ENCODE data around the gene TBC1D22A.

The TBC1D22A gene

GRCh38 chr22:47205081-47205491 lies 442.6 kb downstream of the TBC1D22A start:
- no peak overlapping the region for H3K4me3 ChIP-seq (replicated peaks in 1 of 2; ENCODE audit: low read depth in 2 of 2, low read length in 2 of 2)
- DNase-seq (ENCODE audit: low read depth in 2 of 2), result no peak

GRCh38 chr22:47205554-47205953 lies 443.1 kb downstream of the TBC1D22A start:
- no peak for DNase-seq (ENCODE audit: low read depth in 2 of 2)
- H3K4me3 ChIP-seq (replicated peaks in 1 of 2; ENCODE audit: low read depth in 2 of 2, low read length in 2 of 2), result no peak overlapping the region
- TF ChIP-seq CTCF (IDR thresholded peaks at IDR 0.05; ENCODE audit: low read depth, low read length), result no peak

More at GRCh38 chr22:47205081-47205491, 442.6 kb downstream of the TBC1D22A start:
- TF ChIP-seq CTCF (IDR thresholded peaks at IDR 0.05; ENCODE audit: low read depth, low read length), result no peak

GRCh38 chr22:47206164-47206563 lies 443.7 kb downstream of the TBC1D22A start:
- DNase-seq (ENCODE audit: low read depth in 2 of 2), result no peak
- no peak for TF ChIP-seq CTCF (IDR thresholded peaks at IDR 0.05; ENCODE audit: low read depth, low read length)
- H3K4me3 ChIP-seq (replicated peaks in 1 of 2; ENCODE audit: low read depth in 2 of 2, low read length in 2 of 2), result no peak overlapping the region

- no peak for DNase-seq (ENCODE audit: low read depth in 2 of 2)
- H3K4me3 ChIP-seq (replicated peaks in 1 of 2; ENCODE audit: low read depth in 2 of 2, low read length in 2 of 2), result no peak overlapping the region
- TF ChIP-seq CTCF (IDR thresholded peaks at IDR 0.05; ENCODE audit: low read depth, low read length), result no peak
Measured at GRCh38 chr22:47206666-47207218, 444.3 kb downstream of the TBC1D22A start.

- no peak for DNase-seq (ENCODE audit: low read depth in 2 of 2)
- TF ChIP-seq CTCF (IDR thresholded peaks at IDR 0.05; ENCODE audit: low read depth, low read length), result no peak
- no peak overlapping the region for H3K4me3 ChIP-seq (replicated peaks in 1 of 2; ENCODE audit: low read depth in 2 of 2, low read length in 2 of 2)
Measured at GRCh38 chr22:47207387-47207786, 444.9 kb downstream of the TBC1D22A start.

GRCh38 chr22:47207846-47208554 lies 445.6 kb downstream of the TBC1D22A start:
- TF ChIP-seq CTCF (IDR thresholded peaks at IDR 0.05; ENCODE audit: low read depth, low read length), result no peak
- no peak for DNase-seq (ENCODE audit: low read depth in 2 of 2)
- no peak overlapping the region for H3K4me3 ChIP-seq (replicated peaks in 1 of 2; ENCODE audit: low read depth in 2 of 2, low read length in 2 of 2)
